NCI-H345 (cell line): ENCODE results near the gene KRTAP10-12.

Experiments used
- DNase-seq: peaks from one replicate; lab custom pipeline; 2025; lab: John Stamatoyannopoulos, UW

Gene KRTAP10-12

DNA sequence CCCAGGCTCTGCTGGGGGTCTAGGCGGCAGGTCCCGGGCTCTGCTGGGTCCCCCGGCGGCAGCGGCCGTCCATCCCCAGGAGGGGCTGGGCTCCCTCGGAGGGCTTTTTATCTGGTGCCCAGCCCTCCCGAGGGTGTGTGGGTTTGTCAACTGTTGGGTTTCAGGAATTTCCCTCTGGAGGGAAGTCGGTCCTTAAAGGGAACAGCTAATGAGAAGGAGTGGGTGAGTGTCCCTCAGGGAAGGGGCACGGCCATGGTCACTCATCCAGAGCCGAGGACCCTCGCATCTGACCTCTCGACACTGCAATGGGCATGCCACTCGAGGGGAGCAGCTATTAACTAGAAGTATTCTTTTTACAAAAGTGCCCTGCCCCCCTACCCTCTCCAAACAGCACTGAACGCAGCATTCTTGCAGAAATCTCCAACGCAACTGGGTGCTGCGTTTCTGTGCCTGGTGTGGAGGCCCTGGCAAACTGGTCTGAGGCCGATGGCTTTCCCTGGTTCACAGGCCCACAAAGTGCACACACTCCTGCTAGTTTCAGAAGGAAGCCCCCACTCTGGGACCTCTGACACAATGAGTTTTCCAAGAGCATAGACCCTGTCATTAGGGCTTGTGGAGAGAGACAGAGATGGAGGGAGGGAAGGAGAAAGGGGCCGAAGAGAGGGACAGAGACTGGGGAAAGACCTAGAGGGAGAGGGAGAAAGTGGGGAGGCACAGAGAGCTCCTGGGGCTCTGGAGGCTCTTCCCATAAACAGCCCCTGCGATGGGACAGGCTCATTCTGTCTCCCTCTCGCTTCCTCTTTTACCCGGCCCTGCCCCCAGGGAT lies 15.4 kb downstream of the KRTAP10-12 start:
- DNase-seq: no peak

DNA sequence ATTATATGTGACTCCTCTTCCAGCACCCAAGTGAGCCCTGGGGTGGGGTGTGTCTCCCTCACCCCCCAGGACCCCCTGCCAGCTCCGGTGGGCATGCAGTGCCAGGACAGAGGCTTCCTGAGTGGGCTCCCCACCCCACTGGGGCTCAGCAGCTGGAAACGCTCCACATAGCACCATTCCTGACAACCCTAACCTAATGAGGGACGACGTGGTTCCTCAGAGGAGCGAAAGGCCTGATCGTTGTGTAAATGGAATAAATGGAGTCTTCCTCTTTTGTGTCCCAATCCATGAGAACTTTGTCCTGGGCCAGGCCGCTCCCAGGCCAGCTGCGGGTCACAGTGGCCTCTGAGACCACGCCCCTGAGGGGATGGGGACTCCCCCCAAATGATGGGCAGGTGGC lies 16.2 kb downstream of the KRTAP10-12 start:
- DNase-seq: no peak

DNA sequence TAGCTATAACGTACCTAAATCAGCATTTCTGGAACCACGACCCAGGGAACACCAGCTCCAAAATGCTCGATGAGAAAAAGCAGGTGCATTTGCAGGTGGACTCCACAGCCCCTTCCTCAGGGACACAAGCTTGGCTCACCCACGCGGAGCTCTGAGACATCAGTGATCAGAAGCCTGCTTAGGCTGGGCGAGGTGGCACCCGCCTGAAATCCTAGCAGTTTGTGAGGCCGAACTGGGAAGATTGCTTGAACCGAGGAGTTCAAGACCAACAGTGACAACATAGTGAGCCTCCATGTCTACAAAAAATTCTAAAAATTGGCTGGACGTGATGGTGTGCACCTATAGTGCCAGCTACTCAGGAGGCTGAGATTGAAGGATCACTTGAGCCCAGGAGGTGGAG lies 16.9 kb downstream of the KRTAP10-12 start:
- DNase-seq: no peak

DNA sequence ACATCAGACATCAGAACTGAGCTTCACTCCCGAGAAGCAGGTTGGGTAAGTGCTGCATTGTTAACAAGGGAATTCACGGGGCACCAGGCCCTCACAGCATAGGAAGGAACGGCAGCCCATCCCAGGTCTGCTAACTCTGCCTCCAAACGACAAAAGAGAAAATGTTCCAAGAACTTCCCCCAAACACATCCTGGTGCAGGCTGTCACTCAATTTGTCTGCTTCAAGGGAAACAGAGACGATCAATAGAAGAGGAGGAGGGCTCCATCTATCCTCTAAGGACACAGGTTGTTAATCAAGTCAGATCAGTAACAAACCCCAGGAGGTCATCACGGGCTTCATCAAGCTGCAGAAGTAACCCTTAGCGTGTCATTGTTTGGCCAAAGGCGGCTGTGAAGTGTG lies 17.9 kb downstream of the KRTAP10-12 start:
- no peak for DNase-seq

DNA sequence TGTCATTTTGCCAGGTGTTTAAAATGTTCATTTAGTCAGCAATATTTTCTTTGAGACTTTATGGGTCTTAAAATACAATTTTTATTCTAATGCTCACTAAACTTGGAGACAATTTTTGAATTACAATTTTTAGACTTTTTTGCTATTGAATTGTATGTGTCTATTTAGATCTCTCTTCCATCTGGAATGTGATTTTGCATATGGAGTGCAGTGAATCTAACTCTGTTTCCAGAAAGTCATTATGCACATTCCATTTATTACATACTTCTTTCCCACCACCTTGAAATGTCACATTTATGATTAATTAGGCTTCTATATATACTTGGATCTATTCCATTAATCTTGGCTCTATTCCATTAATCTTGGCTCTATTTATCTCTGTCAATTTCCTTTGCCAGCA lies 20.0 kb downstream of the KRTAP10-12 start:
- DNase-seq: no peak

DNA sequence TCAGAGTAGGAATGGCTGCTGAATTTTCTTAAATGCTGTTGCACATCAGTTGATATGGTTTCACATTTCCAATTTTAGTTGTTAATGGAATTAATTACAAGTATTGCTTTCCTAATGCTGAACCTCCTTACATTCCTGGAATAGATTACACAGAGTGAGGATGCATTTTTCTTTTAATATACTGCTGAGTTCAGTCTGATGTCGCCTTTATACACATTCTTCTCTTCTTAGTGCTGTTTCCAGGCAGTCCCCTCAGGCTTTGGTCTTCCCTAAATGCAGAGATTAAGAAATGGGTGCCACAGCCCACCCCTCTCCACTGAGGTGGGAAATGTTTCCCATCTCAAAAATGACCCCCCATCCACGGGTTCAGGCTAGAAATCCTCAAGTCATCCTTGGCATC lies 21.1 kb downstream of the KRTAP10-12 start:
- no peak for DNase-seq

DNA sequence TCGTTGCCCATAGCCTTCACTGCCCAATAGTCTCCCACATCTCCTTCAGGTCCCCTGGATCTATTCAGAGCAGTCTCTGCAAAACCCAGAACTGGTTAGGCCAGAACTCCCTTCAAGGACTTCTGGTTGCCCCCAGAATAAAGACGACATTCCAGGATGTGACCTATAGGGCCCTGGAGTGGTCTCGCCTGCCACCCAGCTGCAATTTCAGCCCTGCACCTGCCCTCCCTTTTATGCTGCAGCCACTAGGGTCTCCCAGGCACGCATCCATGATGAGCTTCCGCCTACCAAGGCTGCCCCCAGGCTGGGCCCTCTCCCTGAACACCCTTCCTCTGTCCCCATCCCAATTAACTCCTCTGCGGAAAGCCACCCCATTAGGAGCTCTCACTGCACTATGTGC lies 21.6 kb downstream of the KRTAP10-12 start:
- DNase-seq: no peak

DNA sequence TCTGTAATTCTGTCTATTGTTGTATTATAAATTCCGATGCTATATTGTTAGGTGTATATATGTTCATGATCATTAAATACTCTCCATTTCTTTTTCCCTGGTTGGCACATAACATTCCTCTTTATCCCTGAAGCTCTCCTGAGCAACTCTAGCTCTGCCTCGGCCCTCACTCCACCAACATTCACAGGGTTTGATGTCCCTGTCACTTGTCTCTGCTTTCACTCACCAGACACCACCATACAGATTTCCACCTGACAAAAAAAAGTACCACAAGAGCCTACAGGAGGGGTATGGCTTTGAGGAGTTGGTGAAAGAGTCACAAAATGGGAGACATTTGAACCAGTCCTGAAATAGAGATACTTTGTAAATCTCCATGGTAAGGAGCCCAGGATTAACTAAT lies 23.2 kb downstream of the KRTAP10-12 start:
- no peak for DNase-seq

DNA sequence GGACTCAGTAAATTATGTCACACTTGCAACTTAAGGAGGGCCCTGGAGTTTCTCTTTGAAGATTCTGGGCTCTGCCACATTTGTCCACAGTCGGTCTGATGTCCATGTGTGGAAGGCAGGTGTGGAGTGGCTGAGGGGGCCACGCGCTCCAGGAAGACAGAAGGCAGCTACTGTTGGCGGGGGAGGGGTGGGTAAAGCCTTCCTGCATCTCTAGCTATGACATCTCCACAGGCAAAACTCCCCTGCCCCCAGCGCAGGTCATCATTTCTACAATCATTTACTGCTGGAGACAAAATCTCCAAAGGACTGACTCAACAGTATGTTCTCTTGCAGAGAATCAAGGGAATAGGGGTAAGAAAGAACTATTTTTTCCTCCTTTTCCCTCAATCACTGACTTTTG lies 25.8 kb downstream of the KRTAP10-12 start:
- no peak for DNase-seq

DNA sequence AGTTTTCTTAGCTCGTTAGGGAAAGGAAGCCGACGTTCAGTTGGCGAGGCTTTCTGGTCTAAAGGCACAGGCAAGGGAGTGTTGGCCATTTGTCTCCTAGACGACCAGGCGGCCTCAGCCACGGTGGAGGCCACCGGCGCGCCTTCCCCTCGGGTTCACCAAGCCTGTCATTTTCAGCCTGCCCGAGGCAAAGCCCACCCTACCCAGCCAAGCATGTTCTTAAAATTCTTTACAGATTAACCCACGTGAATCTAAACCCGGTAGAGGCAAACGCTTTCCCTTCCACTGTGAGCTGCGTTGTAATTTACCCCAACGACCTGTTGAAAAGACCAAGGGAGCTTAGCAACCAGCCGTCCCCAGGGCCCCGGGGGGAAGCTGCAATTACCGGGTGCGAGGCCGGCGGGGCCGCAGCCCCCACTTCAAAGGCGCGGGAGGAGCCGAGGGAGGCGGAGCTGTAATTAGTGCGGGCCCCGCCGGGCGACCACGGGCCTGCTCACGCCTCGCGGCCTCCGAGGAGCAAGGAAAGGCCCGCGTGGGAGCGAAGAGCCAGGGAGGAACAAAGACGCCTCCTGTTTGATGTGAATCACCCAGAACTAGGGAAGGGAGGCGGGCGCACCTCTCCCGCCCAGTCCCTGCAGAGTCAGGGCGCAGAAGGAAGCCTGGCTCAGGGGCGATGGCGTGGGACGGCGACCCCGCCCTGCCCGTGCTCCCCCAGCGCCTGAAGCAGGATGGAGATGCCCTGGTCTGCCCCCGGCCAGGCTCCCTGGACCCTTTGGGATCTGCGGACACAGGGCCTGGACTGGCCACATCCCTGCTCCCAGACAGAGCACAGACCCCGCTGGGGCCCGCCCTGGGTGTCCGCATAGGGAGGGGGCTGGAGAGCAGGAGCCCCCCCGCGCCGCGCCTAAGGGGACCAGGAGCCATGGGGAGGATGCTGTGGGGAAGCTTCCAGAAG lies 26.5 kb downstream of the KRTAP10-12 start:
- DNase-seq: no peak

DNA sequence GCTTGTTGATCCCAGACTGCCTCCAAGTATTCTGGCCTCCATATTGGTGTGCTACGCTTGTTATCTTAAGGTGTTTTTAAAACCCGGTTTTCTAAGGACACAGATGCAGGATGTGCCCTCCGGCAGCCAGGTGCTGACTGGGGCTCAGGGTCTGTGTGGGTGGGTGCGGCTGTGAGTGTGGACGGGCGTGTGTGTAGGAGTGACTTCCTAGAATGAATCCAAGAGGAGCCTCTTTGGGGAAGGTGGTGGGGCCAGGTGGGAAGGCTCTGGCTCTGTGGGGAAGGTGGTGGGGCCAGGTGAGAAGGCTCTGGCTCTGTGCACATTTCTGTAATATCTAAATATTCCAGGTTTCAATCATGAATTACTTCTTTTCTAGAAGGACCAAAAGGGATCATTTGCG lies 27.2 kb downstream of the KRTAP10-12 start:
- DNase-seq: no peak

DNA sequence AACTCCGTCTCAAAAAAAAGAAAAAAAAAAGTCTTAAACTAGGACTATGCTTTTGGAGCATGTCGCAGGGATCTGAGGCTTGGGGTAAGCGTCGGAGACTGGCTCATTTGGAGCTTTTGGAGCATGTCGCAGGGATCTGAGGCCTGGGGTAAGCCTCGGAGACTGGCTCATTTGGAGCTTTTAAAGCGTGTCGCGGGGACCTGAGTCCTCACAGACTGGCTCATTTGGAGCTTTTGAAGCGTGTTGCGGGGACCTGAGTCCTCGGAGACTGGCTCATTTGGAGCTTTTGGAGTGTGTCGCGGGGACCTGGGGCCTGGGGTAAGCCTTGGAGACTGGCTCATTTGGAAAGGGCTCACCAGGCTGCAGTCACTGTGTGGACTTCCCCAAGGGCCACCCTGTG lies 28.0 kb downstream of the KRTAP10-12 start:
- no peak for DNase-seq

DNA sequence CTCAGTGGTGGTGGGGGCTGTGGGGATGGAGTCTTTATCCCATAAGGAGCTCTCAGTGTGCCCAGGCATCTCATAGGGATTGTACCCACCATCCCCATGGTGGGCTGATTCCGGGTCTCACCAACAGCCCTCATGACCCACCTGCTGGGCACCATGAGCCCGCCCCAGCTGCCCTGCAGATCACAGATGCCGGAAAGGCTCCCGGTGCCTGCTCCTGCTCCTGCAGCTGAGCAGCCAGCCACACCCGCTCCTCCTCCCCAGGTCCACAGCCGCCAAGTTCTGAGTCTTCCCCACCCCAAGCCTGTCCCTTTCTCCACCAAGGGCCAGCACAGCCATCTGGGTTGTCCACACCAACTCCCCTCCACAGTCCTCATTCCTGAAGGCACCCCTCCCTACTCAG lies 29.9 kb downstream of the KRTAP10-12 start:
- DNase-seq: no peak

DNA sequence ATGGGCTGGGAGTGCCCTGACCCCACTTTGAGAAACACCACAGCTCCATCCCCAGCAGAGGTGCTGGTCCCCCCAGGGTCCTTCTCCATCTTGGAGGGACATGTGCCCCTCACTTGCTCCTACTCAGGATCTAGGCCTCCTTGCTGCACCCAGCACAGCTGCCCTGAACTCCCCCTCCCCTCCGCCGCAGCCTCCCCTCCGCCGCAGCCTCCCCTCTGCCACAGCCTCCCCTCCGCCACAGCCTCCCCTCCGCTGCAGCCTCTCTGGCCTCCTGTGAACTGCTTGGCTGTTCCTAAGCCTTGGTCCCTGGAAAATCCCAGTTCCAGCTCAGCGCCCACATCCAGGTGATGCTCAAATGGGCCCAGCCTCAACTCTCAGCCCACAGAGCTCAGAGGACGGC lies 30.3 kb downstream of the KRTAP10-12 start:
- DNase-seq: no peak

DNA sequence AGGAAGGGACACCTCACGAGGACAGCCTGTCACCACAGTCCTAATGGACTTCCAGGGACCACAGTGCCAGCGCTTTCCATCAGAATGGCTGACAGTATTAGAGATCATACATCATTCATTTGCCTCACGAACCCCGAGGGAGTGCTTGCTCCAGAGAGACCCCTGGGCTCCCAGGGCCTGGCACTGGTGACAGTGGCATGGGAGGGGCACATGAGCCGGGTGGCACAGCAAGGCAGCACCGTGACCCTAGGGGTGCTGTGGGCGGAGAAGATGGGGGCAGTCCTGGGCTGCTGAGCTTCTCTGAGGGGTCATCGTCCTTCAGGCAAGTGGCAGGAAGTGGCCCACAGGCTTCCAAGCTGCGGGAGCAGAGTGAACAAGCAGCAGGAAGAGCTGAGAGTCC lies 30.8 kb downstream of the KRTAP10-12 start:
- DNase-seq: no peak

DNA sequence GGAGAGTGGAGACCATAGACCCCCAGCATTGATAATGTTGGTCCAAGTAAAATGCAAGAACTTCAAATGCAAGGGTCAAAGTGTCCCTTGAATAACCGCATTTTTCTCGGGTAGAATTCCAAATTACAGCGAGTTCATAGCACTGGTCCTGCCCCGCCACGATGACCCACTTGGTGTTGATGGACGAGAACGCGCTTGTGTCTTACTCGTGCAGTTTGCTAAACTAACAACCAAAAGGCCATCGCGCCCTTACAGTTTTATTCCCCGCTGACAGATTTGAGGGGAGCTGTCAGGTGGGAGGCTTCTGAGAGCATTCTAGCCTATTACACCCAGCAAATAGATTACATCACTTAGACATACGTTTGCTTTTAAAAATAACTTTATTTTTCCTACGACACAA lies 31.7 kb downstream of the KRTAP10-12 start:
- no peak for DNase-seq

DNA sequence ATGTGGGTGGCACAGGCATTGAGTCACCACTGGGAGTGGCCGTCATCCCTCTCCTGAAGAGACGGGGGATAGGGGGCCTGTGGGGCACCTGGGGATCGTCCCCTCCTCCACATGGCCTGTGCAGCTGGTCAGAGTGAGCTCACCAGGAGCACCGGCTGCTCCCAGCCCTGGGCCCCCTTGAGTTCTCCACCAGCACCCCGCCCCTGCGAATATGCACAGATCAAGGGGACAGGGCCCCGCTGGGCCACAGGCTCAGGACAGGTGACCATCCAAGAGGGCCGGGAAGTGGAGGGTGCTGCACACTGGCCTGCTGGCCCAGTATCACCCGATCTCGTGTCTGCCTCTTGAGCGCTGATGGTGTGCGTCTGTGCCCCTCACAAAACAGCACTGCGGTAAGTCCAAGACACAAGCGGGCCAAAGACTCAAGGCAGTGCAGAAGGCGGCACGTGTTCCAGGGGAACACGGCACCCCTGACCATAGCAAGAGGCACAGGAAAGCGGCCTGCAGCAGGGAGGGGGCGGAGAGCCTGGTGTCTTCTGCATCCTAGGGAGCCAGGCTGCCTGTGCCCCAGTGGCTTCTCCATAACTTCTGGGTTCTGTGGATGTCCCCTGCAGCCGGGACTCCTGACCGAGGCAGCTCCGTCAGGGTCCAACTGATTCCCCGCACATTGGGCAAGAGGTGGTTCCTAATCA lies 32.5 kb downstream of the KRTAP10-12 start:
- DNase-seq: no peak

DNA sequence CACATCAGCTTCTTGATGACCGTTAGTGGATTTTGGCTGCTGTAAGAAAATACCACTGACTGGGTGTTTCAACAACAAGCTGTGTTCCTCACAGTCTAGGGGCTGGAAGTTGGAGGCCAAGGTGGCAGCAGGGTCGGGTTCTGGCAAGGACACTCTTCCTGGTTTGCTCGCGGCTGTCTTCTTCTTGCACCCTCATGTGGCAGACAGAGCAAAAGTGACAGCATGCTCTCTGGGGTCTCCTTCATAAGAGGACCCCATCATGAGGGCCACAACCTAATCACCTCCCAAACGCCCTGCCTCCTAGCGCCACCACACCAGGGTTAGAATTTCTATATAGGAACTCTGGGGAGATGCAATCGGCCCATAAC lies 33.0 kb downstream of the KRTAP10-12 start:
- DNase-seq: no peak

DNA sequence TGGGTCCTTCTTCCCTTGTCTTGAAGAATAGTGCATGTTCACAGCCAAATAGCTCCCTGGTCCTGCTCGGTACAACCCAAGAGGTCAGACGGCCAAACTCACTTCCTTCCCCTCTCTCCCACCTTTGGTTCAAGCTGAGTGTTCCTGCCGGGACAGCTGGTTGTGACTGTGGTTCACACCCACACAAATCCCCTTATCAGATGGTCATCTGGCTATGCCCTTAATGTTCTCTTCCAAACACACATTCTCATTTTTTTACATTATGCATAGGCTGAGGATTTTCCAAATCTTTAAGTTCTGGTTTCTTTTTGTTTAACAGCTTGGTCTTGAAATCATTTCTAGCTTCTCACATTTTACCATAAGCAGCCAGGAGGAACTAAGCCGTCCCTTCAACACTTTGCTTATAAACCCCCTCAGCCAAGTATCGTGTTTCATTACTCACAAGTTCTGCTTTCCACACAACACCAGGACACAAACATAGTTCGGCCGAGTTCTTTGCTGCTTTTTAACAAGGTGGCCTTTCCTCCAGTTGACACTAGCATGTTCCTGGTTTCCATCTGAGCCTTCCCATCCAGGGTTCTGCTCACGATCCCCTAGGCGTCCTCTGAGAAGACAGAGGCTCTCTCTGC lies 34.1 kb downstream of the KRTAP10-12 start:
- DNase-seq: no peak

DNA sequence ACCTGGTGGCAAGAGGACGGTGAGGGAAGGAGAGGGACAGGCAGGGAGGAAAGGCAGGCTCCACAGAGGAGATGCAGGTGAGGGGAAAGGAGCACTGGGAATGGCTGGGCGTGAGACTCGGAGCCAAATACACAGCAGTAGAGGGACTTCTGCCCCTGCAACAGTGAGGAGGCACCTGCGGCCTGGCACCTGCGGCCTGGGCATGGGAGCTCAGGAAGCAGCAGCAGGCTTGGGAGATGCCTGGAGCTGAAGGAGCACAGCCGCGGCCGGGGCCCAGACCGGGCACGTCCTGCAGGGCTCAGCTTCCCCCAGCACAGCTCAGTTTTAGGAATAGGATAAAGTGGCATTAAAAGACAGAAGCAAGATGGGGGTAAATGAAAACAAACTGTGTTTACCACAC lies 35.3 kb downstream of the KRTAP10-12 start:
- no peak for DNase-seq

DNA sequence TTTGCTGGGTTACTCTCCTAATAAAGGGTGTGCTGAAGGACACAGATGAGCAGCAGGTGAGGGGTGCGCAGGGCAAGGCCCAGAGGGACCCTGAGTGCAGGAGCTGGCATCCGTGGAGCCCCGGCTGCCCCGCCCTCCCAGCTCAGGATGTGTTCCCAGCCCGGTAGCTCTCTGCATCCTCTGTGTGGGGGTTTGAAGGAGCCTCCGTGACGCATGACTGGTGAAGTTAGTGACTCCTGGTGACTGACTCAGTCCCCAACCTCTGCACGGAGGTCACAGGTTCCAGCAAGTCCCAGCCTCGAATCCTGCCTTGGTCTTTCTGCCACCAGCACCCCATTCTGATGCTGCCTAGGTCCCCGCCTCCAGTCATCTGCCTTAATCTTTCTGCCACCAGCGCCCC lies 36.0 kb downstream of the KRTAP10-12 start:
- DNase-seq: no peak
